Gastrocnemius medialis (tissue), 4 donors: Measurements from ENCODE around the gene KRTAP1-5. TPM values are rescaled to one million over a fixed set of nuclear protein-coding genes. Genes with fewer than 3 reads are reported as not detected.

Experiments
- ATAC-seq, 2 donors: fragments of 150-250 bp; one replicate each; pipeline ENCODE4 v1.9.1; 2016
- DNase-seq, 2 donors: peaks; one replicate each; pipeline ENCODE4 v3.0.0-alpha.2; 2019
- H3K27ac ChIP-seq, 4 donors: fragments of 200-600 bp; sonication (generic); 1 replicate in 1 of 4; 2 replicates in 3 of 4; pipeline ENCODE4 v1.5.1; 2016 to 2018; ENCODE audit warnings: mild to moderate bottlenecking in 2 of 4, moderate library complexity in 1 of 4
- H3K27me3 ChIP-seq, 3 donors: fragments of 200-600 bp; sonication (generic) in 2 of 3; 1 replicate in 1 of 3; 2 replicates in 2 of 3; pipeline versions ENCODE4 v1.5.1 to v1.6.0; 2016 to 2019; ENCODE audit warnings: mild to moderate bottlenecking in 1 of 3, moderate library complexity in 1 of 3
- H3K36me3 ChIP-seq, 2 donors: fragments of 200-600 bp; sonication (generic) in 1 of 2; one replicate each; pipeline ENCODE4 v1.5.1; 2017 to 2018
- H3K4me1 ChIP-seq, 2 donors: fragments of 200-600 bp; sonication (generic) in 1 of 2; one replicate each; pipeline ENCODE4 v1.5.1; 2016 to 2017; ENCODE audit warnings: mild to moderate bottlenecking in 2 of 2
- H3K4me3 ChIP-seq, 4 donors: fragments of 200-600 bp; sonication (generic) in 3 of 4; 1 replicate in 1 of 4; 2 replicates in 3 of 4; pipeline ENCODE4 v1.5.1; 2016 to 2019; ENCODE audit warnings: mild to moderate bottlenecking in 2 of 4
- H3K9me3 ChIP-seq, 3 donors: fragments of 200-600 bp; sonication (generic) in 2 of 3; 1 replicate in 1 of 3; 2 replicates in 2 of 3; pipeline ENCODE4 v1.5.1; 2016 to 2019
- CTCF ChIP-seq, 5 experiments: fragments of 450-650 bp in 3 of 5; fragments of 200-600 bp in 2 of 5; sonication (generic) in 2 of 5; IDR thresholded peaks in 4 of 5; conservative IDR thresholded peaks in 1 of 5; 1 replicate in 4 of 5; 2 replicates in 1 of 5; pipeline ENCODE4 v1.5.1; 2016 to 2019; ENCODE audit warnings: antibody characterized with exemption in 5 of 5, mild to moderate bottlenecking in 3 of 5, moderate library complexity in 3 of 5
- POLR2A ChIP-seq, 2 donors: fragments of 450-650 bp; IDR thresholded peaks; one replicate each; pipeline ENCODE4 v1.6.1; 2017; ENCODE audit warnings: antibody characterized with exemption in 2 of 2, mild to moderate bottlenecking in 2 of 2, moderate library complexity in 2 of 2
- in situ Hi-C, 4 donors: fragments of 200-750 bp; cut with MboI; loops; one replicate each; pipeline versions ENCODE4 v1.15.0 to v1.8.0; 2017; ENCODE audit warnings: low sequenced_read_pairs in 4 of 4
- intact Hi-C: fragments of 100-400 bp; cut with DNase I; formaldehyde crosslinking; loops from one replicate; pipeline ENCODE4 v1.15.1; 2023; ENCODE audit warnings: low total_unique reads
- total RNA-seq, 4 donors: library from RNA; depleted of rRNA; stranded (reverse); fragments of >200 nt; gene quantifications; one replicate each; pipeline versions ENCODE4 v1.1.0 to v1.2.3, GENCODE V29; 2016

Gene KRTAP1-5
- total RNA-seq, 4 donors from 2014 or later: not detected

GRCh38 chr17:41013181-41013580, 13.8 kb downstream of the KRTAP1-5 start:
- no peak for ATAC-seq
- intact Hi-C loops (no loop called here), in situ Hi-C loops (no loop called here)
- no peaks in the 10 kb centered on the region for H3K36me3 ChIP-seq
- DNase-seq: no peak
- TF ChIP-seq CTCF (IDR thresholded peaks at IDR 0.05 in 4 of 5, conservative IDR thresholded peaks at IDR 0.05 in 1 of 5): no peak
- TF ChIP-seq POLR2A (IDR thresholded peaks at IDR 0.05): no peak
- H3K4me3 ChIP-seq: no peak overlapping the region
- no peaks in the 10 kb centered on the region for H3K9me3 ChIP-seq
- no peaks in the 10 kb centered on the region for H3K27me3 ChIP-seq
- H3K27ac ChIP-seq: no peak overlapping the region
- peaks cover 7 to 8% of the 10 kb centered on the region in 2 donors for H3K4me1 ChIP-seq

GRCh38 chr17:41012326-41013120, 14.5 kb downstream of the KRTAP1-5 start:
- Histone ChIP-seq H3K27ac (no peak overlapping the region), H3K36me3 (no peaks in the 10 kb centered on the region), H3K4me1 (peaks cover 7 to 8% of the 10 kb centered on the region in 2 donors), H3K9me3 (no peaks in the 10 kb centered on the region), H3K27me3 (no peaks in the 10 kb centered on the region), H3K4me3 (no peak overlapping the region)
- ATAC-seq: no peak
- no peak for TF ChIP-seq CTCF (IDR thresholded peaks at IDR 0.05 in 4 of 5, conservative IDR thresholded peaks at IDR 0.05 in 1 of 5)
- TF ChIP-seq POLR2A (IDR thresholded peaks at IDR 0.05): no peak
- in situ Hi-C loops (no loop called here), intact Hi-C loops (no loop called here)
- DNase-seq: no peak

- no peak overlapping the region for H3K4me3 ChIP-seq
- no peak overlapping the region for H3K27ac ChIP-seq
- no peaks in the 10 kb centered on the region for H3K9me3 ChIP-seq
- H3K36me3 ChIP-seq: no peaks in the 10 kb centered on the region
- H3K27me3 ChIP-seq: no peaks in the 10 kb centered on the region
- no peak for TF ChIP-seq CTCF (IDR thresholded peaks at IDR 0.05 in 4 of 5, conservative IDR thresholded peaks at IDR 0.05 in 1 of 5)
- no peak for TF ChIP-seq POLR2A (IDR thresholded peaks at IDR 0.05)
- DNase-seq (no peak), ATAC-seq (no peak)
- peaks cover 7 to 8% of the 10 kb centered on the region in 2 donors for H3K4me1 ChIP-seq
- intact Hi-C loops (no loop called here), in situ Hi-C loops (no loop called here)
These were observed 16.6 kb downstream of the KRTAP1-5 start for GRCh38 chr17:41010441-41010840.

GRCh38 chr17:41009936-41010335, 17.1 kb downstream of the KRTAP1-5 start:
- Histone ChIP-seq H3K4me1 (peaks cover 7 to 8% of the 10 kb centered on the region in 2 donors), H3K27me3 (no peaks in the 10 kb centered on the region), H3K9me3 (no peaks in the 10 kb centered on the region), H3K36me3 (no peaks in the 10 kb centered on the region), H3K27ac (no peak overlapping the region), H3K4me3 (no peak overlapping the region)
- in situ Hi-C loops: no loop called here
- TF ChIP-seq CTCF (IDR thresholded peaks at IDR 0.05 in 4 of 5, conservative IDR thresholded peaks at IDR 0.05 in 1 of 5): no peak
- TF ChIP-seq POLR2A (IDR thresholded peaks at IDR 0.05): no peak
- intact Hi-C loops: no loop called here
- ATAC-seq: no peak
- no peak for DNase-seq
